Fibroblast of skin of left biceps (primary cell): ENCODE measurements around the gene LAMB4.

Experiments
- DNase-seq, 2 experiments: peaks; one replicate each; pipeline ENCODE4 v3.0.0-alpha.2; 2013; ENCODE audit warnings: low read depth in 2 of 2

Gene LAMB4

DNA sequence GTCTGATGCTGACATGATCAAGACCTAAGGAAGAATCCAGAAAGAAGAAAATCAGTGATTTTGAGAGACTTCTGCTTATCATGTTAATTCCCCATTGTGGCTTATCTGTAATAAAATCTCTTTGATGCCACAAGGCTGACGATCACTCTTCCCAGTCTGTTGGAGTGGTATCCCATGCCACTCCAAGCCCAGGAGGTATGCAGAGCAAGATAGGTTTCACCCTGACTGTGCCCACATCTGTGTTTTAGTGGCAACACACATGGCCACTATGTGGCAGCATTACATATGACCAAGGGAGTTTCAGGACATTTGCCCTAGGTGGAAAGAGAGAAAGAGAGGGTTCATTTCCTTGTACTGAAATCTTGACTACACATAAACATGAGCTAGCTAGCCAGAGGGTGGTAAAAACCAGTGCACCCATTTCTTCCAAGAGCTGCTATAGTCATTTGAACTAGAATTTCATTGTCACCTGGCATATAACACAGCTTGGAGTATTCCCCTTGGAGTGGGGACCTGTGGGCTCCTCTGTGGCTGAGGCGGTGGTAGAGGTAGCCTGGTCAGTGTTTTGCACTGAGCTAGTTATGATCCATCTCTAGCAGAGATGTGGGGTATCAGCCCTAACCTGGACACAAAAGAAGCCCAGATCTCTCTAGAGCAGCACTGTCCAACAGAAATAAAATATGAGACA lies 20.8 kb downstream of the LAMB4 start:
- DNase-seq, result no peak

- no peak for DNase-seq
Measured at GRCh38 chr7:108108131-108108530, 22.0 kb downstream of the LAMB4 start.

DNA sequence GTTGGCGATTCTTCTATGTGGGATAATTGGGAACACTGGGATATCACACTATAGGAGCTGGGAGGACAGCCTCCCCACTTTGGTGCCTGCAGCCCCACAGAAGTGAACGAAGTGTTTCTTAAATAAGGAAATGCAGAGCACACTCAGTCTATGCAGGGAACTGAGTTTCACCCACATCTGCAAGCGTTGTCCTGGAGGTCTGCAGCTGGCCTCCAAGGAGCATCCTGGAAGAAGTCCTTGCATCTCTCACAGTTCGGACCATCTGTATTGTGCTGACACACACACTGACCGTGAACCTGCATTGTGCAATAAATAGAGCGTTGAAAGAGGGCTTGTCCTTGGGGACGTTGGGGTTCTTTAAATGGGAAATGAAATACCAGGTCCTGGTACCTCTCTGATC lies 25.8 kb downstream of the LAMB4 start:
- DNase-seq, result no peak

- DNase-seq, result no peak
Measured at GRCh38 chr7:108103558-108104298, 26.4 kb downstream of the LAMB4 start.

- no peak for DNase-seq
Measured at GRCh38 chr7:108102671-108103312, 27.4 kb downstream of the LAMB4 start.

GRCh38 chr7:108101759-108102158 lies 28.4 kb downstream of the LAMB4 start:
- no peak for DNase-seq

GRCh38 chr7:108099713-108100112 lies 30.4 kb downstream of the LAMB4 start:
- DNase-seq, result peak; percentile 63 to 65

DNA sequence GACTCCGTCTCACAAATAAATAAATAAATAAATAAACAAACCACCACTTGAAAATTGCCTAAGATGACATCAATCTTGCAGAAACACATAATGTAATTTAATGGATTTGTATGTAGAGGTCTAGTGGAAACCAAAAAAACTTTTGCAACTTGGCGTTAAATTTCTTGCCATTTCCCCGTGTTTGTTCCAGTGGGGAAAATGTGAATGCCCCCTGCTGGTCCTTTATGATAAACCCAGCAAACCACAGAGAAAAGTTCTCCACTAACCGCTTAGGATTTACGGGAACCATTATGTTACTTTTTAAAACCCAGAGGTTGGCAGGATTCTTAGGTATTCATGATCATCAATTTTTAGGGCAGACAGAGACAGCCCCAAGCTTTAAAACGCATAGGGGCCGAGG lies 32.5 kb downstream of the LAMB4 start:
- no peak for DNase-seq

DNA sequence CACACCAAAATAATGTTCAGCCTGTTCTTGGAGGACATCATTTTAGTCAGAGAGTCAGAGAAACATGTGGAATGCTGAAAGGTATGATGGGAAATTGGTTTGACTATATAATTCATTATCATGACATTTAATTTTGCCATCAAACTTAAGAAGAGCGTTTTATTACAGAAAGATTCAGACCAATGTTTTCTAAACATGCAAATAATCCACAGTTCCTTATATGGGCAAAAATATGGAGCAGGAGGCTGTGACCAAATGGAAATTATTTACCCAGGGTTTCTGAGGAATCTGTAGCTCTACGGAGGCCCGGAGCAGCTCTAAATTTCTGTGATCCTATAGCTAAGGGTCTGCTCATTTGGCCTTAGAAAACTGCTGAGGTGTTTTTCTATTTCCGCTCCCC lies 33.2 kb downstream of the LAMB4 start:
- DNase-seq, result no peak

DNA sequence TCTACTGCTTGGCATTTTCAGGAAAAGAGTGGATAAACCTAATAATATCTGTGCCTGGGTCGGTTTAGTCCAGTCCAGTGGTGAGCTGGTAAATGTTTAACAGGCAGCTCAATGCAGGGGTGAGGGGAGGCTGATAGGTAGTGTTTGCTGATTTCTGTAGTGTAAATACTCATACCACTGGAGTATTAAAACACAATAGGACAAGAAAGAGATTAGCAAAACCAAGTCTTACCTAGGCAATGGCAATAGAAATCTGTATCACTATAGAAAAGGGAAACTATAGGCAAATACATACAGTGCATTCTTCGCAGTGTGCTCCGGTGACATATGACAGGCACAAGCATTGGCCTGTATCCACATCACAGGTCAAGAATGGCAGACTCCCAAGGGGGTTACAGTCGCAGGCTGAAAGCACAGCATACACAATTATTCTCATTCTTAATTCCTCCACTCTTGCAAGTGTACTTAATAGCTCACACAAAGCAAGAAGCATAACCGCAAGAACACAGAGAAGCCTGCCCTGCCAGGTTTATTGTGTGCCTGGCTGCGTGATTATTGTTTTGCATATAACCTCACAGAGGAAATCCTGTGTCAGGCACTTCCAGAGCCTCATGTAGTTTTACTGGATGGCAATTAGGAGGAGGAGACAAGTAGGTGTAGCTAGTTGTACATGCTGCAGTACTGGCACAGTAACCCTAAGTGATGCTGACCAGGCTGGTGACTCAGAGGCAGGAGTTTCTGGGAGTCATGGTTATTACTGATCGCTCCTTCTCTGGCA lies 35.0 kb downstream of the LAMB4 start:
- peak; percentile 66 to 75 for DNase-seq

- DNase-seq, result peak; percentile 96 to 98
Measured at GRCh38 chr7:108094346-108094745, 35.8 kb downstream of the LAMB4 start.

- no peak for DNase-seq
Measured at GRCh38 chr7:108093851-108094331, 36.3 kb downstream of the LAMB4 start.

DNA sequence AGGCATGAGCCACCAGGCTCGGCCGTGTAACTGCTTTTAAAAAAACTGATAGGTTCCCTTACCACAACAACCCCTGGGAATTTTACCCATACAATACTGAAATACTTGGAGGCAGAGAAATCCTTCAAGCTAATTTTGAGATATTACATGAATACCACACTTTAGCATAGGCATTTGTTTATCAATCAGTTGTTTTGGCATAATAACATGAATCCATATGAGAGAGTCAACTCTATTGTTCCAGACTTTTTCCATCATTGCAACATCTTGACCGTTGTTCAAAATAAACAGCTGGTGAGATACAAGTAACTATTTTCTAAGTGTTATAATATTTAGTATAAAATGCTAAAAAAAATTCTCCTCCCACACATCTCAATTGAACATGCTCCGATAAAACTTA lies 36.8 kb downstream of the LAMB4 start:
- no peak for DNase-seq

DNA sequence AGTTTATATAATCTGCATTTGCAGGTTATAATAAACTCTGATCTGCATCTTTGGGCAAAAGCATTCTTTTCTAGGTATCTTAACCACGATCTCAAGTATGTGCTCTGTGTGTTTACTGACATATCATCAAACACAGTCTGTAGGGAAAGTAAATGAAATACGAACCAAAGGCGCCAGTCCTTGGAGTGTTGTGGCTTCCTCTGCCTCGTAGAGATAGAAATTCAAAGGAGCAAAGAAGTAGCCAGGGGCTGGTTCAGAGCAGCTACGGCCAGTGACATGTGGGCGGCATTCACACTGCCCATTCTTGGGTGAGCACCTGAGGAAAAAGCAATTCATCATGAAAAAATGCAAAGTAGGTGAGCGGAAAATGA lies 38.7 kb downstream of the LAMB4 start:
- no peak for DNase-seq

GRCh38 chr7:108090791-108091460 lies 39.2 kb downstream of the LAMB4 start:
- DNase-seq, result no peak

- DNase-seq, result no peak
Measured at GRCh38 chr7:108089381-108089780, 40.8 kb downstream of the LAMB4 start.

DNA sequence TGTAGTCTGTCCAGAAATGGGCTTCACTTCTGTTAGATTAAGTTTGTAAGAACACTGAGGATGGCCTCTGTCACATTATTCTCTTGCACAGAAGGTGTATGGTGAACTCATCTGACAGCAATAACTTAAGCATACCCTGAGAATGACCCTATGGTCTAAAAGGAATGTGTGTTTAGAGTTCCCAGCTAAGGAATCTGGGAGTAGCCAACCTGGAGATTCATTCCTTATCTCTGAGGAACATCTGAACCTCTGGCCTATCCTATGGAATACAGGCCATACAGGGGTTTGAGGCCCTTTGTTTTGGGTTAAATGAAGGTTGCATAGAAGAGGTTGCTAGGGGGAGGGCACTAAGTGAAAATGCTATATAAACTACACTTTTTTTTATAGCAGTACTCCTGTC lies 41.4 kb downstream of the LAMB4 start:
- DNase-seq, result no peak

DNA sequence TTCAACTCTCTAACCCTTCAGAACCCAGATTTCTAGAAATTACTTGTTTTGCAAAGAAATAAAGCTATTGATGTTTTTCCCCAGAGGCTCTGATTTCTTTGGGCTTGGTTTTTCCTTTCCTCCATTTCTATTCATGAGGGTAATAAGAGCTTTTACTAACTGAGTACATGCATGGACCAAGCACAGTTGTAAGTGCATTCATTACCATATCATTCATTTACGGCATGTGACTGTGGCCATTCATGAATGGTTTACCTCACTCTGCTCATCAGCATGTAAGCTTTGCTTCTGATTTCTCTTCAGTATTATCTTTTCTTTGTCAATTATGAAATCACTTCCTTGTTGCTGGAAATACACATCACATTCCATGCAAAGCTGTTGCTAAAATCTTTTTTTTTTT lies 42.4 kb downstream of the LAMB4 start:
- no peak for DNase-seq

DNA sequence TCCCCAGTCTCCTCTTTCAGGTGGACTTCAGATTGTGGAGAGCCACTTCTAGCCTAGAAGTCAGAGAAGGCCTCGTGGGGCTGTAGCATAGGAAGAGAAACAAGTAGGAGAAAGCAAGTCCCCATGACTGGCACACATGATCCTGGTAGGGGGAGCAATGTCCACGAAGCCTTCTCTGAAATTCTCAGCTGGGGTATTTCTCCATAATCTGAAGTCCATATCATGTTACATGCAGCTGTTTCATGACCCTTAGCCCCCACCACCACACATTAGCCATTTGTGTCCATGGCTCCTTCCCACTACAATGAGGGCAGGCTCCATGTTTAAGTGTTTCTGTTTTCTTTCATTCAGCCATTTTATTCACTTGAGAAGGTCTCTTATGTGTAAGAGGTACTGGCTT lies 43.2 kb downstream of the LAMB4 start:
- DNase-seq, result no peak

DNA sequence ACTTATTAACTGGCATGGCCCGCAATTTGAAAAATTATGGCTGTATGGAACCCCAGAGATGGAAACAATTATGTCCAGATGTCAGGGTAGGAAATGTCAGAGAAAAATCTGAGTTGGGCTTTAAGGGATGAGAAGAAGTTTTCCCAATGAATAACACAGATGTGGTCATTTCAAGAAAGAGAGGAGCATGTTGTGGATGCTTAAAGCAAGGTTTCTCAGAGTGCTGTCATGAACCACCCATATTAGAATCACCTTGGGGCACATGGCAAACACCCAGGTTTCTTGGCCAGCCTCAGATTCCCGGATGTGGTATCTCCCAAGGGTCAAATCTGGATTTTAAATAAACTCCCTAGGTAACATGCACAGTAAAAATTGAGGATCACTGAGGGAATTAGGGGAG lies 43.6 kb downstream of the LAMB4 start:
- no peak for DNase-seq

DNA sequence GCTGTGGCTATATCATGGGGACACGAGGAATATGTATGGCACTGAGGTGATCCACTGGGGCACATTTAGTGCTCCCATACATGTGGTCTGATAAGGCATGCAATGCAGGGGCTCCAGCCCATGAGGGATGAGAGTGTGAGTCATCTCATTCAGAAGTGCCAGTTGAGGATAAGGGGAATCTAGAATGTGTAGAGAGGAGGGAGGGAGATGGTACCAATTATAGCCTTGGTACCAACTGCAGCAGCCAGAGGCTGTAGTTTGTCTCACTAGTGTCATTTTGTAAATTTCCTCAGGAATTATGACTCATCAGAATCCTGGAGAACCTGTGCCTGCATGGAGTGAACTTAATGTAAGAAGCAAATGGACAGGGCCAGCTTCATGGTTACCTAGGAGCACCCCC lies 46.2 kb downstream of the LAMB4 start:
- no peak for DNase-seq
